SU-DHL-6 (cell line): ENCODE data around the gene TBC1D8.

Experiments
- H2AFZ ChIP-seq: fragments of 200-600 bp; sonication (generic); 2 replicates; pipeline ENCODE4 v1.6.1; 2014; ENCODE audit warnings: low read depth, mild to moderate bottlenecking, moderate library complexity, mixed read lengths, antibody characterized with exemption, low read length; ENCODE audit not compliant: severe bottlenecking
- H3F3A ChIP-seq: fragments of 200-600 bp; shearing (Covaris generic); 2 replicates; pipeline ENCODE4 v1.6.0; 2016; ENCODE audit warnings: antibody characterized with exemption, mild to moderate bottlenecking; ENCODE audit not compliant: insufficient read depth
- H3K27ac ChIP-seq: fragments of 200-600 bp; sonication (generic); 2 replicates; pipeline ENCODE4 v1.5.1; 2016; ENCODE audit warnings: low read depth, mild to moderate bottlenecking, low read length, moderate library complexity, mixed read lengths
- H3K27me3 ChIP-seq: fragments of 200-600 bp; sonication (generic), shearing (Covaris generic); 2 replicates; pipeline ENCODE4 v1.6.0; 2014; ENCODE audit warnings: mild to moderate bottlenecking, low read length
- H3K36me3 ChIP-seq: fragments of 200-600 bp; sonication (generic); 2 replicates; pipeline ENCODE4 v1.6.1; 2014; ENCODE audit warnings: mild to moderate bottlenecking, low read length, mixed read lengths
- H3K4me2 ChIP-seq: fragments of 300-600, 200-600 bp; shearing (Covaris generic), sonication (generic); 2 replicates; pipeline ENCODE4 v1.6.0; 2014; ENCODE audit warnings: low read length, low read depth, mild to moderate bottlenecking; ENCODE audit not compliant: poor library complexity, severe bottlenecking
- H3K4me3 ChIP-seq: fragments of 200-600 bp; sonication (generic); 2 replicates; pipeline ENCODE4 v1.5.1; 2014; ENCODE audit warnings: antibody characterized with exemption, low read length, mild to moderate bottlenecking, mixed read lengths; ENCODE audit not compliant: insufficient read depth, poor library complexity, severe bottlenecking
- H3K79me2 ChIP-seq: fragments of 200-600 bp; sonication (generic); 2 replicates; pipeline ENCODE4 v1.6.1; 2014; ENCODE audit warnings: mild to moderate bottlenecking, low read length, moderate library complexity; ENCODE audit not compliant: insufficient read depth
- H3K9ac ChIP-seq: fragments of 200-600 bp; sonication (generic); 2 replicates; pipeline ENCODE4 v1.7.0; 2014; ENCODE audit warnings: mild to moderate bottlenecking, low read length
- H3K9me2 ChIP-seq: fragments of 200-600 bp; sonication (generic); replicated peaks from 2 replicates; pipeline ENCODE4 v1.6.1; 2014; ENCODE audit warnings: low read length; ENCODE audit not compliant: insufficient read depth
- H3K9me3 ChIP-seq: fragments of 200-600 bp; sonication (generic); 2 replicates; pipeline ENCODE4 v1.6.1; 2014; ENCODE audit warnings: low read length, mixed read lengths; ENCODE audit not compliant: insufficient read depth
- H4K20me1 ChIP-seq: fragments of 200-600 bp; sonication (generic); 2 replicates; pipeline ENCODE4 v1.6.1; 2014; ENCODE audit warnings: low read depth, mild to moderate bottlenecking, antibody characterized with exemption, low read length, moderate library complexity, mixed read lengths
- CTCF ChIP-seq: fragments of 200-600 bp; sonication (generic); IDR thresholded peaks from one replicate; pipeline ENCODE4 v1.5.1; 2017; ENCODE audit warnings: antibody characterized with exemption, mild to moderate bottlenecking, low read length, moderate library complexity; ENCODE audit not compliant: insufficient read depth, poor library complexity, severe bottlenecking
- EZH2phosphoT487 ChIP-seq: fragments of 200-600 bp; sonication (generic), shearing (Covaris generic); conservative IDR thresholded peaks from 2 replicates; pipeline ENCODE4 v1.6.1; 2018; ENCODE audit warnings: mild to moderate bottlenecking, antibody characterized with exemption, low read length, moderate library complexity, mixed read lengths

Gene TBC1D8

GRCh38 chr2:101012706-101013181 is 138.4 kb downstream of the TBC1D8 start:
- H3K4me2 ChIP-seq: no peak overlapping the region
- peaks cover 8% of the 10 kb centered on the region; the same call in 1 of the 2 replicates for H3F3A ChIP-seq
- H3K9me2 ChIP-seq: no peaks in the 10 kb centered on the region
- H2AFZ ChIP-seq: no peak overlapping the region
- no peak overlapping the region for H3K4me3 ChIP-seq
- no peaks in the 10 kb centered on the region for H3K79me2 ChIP-seq
- H3K9ac ChIP-seq: no peak overlapping the region
- TF ChIP-seq EZH2phosphoT487: no peak
- peak; percentile 74 for TF ChIP-seq CTCF
- no peak overlapping the region for H3K27ac ChIP-seq
- H3K36me3 ChIP-seq: peaks cover 29% of the 10 kb centered on the region
- no peaks in the 10 kb centered on the region for H4K20me1 ChIP-seq
- H3K9me3 ChIP-seq: no peaks in the 10 kb centered on the region
- H3K27me3 ChIP-seq: no peaks in the 10 kb centered on the region

- Histone ChIP-seq H3K79me2 (no peaks in the 10 kb centered on the region), H3K4me3 (no peak overlapping the region), H3K9ac (no peak overlapping the region), H3K27me3 (no peaks in the 10 kb centered on the region), H3K4me2 (no peak overlapping the region), H3K36me3 (peaks cover 31% of the 10 kb centered on the region), H2AFZ (no peak overlapping the region), H3F3A (peaks cover 14% of the 10 kb centered on the region; the same call in 1 of the 2 replicates), H3K27ac (no peak overlapping the region), H4K20me1 (no peaks in the 10 kb centered on the region), H3K9me2 (no peaks in the 10 kb centered on the region), H3K9me3 (no peaks in the 10 kb centered on the region)
- no peak for TF ChIP-seq EZH2phosphoT487
- no peak for TF ChIP-seq CTCF
Measured at GRCh38 chr2:101012054-101012705, 139.0 kb downstream of the TBC1D8 start.

GRCh38 chr2:101011152-101011551 is 140.0 kb downstream of the TBC1D8 start:
- no peaks in the 10 kb centered on the region for H3K9me3 ChIP-seq
- H2AFZ ChIP-seq: no peak overlapping the region
- H3K27ac ChIP-seq: no peak overlapping the region
- H3K27me3 ChIP-seq: no peaks in the 10 kb centered on the region
- H3K4me3 ChIP-seq: no peak overlapping the region
- TF ChIP-seq CTCF: no peak
- no peak for TF ChIP-seq EZH2phosphoT487
- H4K20me1 ChIP-seq: no peaks in the 10 kb centered on the region
- no peak overlapping the region for H3K4me2 ChIP-seq
- H3K36me3 ChIP-seq: peaks cover 42% of the 10 kb centered on the region
- no peaks in the 10 kb centered on the region; the same call in 1 of the 2 replicates for H3K79me2 ChIP-seq
- no peak overlapping the region for H3K9ac ChIP-seq
- H3K9me2 ChIP-seq: no peaks in the 10 kb centered on the region
- H3F3A ChIP-seq: peaks cover 23% of the 10 kb centered on the region
